H1 (cell line): ENCODE data around the gene PXK. TPM values are rescaled to one million over a fixed set of nuclear protein-coding genes. Genes with fewer than 3 reads are reported as not detected.

ENCODE experiments used
- CTCF ChIA-PET: fragments of 300-600 bp; sonication (Branson Sonifier 250); formaldehyde crosslinking; loops from one replicate; lab custom pipeline; 2021; ENCODE audit not compliant: partially characterized antibody; lab: Charles Lee
- POLR2A ChIA-PET: fragments of 300-600 bp; sonication (Branson Sonifier 250); formaldehyde crosslinking; loops from one replicate; lab custom pipeline; 2021; ENCODE audit warnings: inconsistent platforms; ENCODE audit not compliant: partially characterized antibody; lab: Charles Lee
- DNase-seq, 2 experiments: peaks; one replicate each; pipeline versions ENCODE4 v3.0.0 to v3.0.0-alpha.2; 2010 to 2022; ENCODE audit warnings: low spot score in 2 of 2, low read depth in 1 of 2, mixed read lengths in 1 of 2
- FAIRE-seq: peaks from 2 replicates; lab custom pipeline; 2011; peaks lifted over from hg19 to GRCh38; lab: Jason Lieb, UNC
- H2AFZ ChIP-seq: 2 replicates; pipeline ENCODE4 v1.8.1; 2012; ENCODE audit warnings: low read length, inconsistent platforms
- H2AK5ac ChIP-seq: 2 replicates; pipeline ENCODE4 v1.6.1; 2013; ENCODE audit warnings: low read depth, low read length
- H2BK120ac ChIP-seq: replicated peaks from 2 replicates; pipeline ENCODE3; 2013; ENCODE audit warnings: low read depth, low read length, inconsistent platforms
- H2BK12ac ChIP-seq: 2 replicates; pipeline ENCODE4 v1.6.1; 2013; ENCODE audit warnings: low read depth, low read length
- H2BK15ac ChIP-seq: 2 replicates; pipeline ENCODE4 v1.6.1; 2013; ENCODE audit warnings: low read length
- H2BK20ac ChIP-seq: 2 replicates; pipeline ENCODE4 v1.6.1; 2013; ENCODE audit warnings: low read length
- H2BK5ac ChIP-seq: 2 replicates; pipeline ENCODE4 v1.6.1; 2013; ENCODE audit warnings: low read depth, low read length
- H3K14ac ChIP-seq: 2 replicates; pipeline ENCODE4 v1.6.1; 2013; ENCODE audit warnings: inconsistent platforms; ENCODE audit not compliant: insufficient read length
- H3K18ac ChIP-seq: 2 replicates; pipeline ENCODE4 v1.6.1; 2013; ENCODE audit warnings: low read length; ENCODE audit errors: extremely low read depth
- H3K23ac ChIP-seq: 2 replicates; pipeline ENCODE4 v1.6.1; 2013; ENCODE audit warnings: inconsistent platforms; ENCODE audit not compliant: insufficient read length
- H3K23me2 ChIP-seq: 2 replicates; pipeline ENCODE4 v1.6.1; 2013; ENCODE audit warnings: low read depth, low read length
- H3K27ac ChIP-seq: 2 replicates; pipeline ENCODE4 v1.6.1; 2011; ENCODE audit warnings: low read depth, low read length, inconsistent platforms
- H3K27me3 ChIP-seq, 4 experiments: replicated peaks in 1 of 4; 1 replicate in 1 of 4; 2 replicates in 3 of 4; pipeline versions ENCODE4 v1.6.1 to v1.8.1; 2011 to 2013; ENCODE audit warnings: low read length in 3 of 4, mild to moderate bottlenecking in 3 of 4, inconsistent platforms in 2 of 4, mixed read lengths in 2 of 4, moderate library complexity in 1 of 4; ENCODE audit not compliant: control insufficient read depth in 3 of 4, insufficient read depth in 3 of 4; ENCODE audit errors: extremely low read depth in 1 of 4
- H3K36me3 ChIP-seq, 4 experiments: 2 replicates each; pipeline versions ENCODE4 v1.6.1 to v1.8.1; 2011 to 2013; ENCODE audit warnings: mild to moderate bottlenecking in 4 of 4, low read length in 3 of 4, moderate library complexity in 2 of 4, control low read depth in 1 of 4, inconsistent platforms in 1 of 4; ENCODE audit not compliant: insufficient read depth in 4 of 4, control insufficient read depth in 2 of 4
- H3K4ac ChIP-seq: replicated peaks from 2 replicates; pipeline ENCODE3; 2013; ENCODE audit warnings: low read length, low read depth, mixed read lengths, inconsistent platforms; ENCODE audit not compliant: insufficient read length
- H3K4me1 ChIP-seq, 4 experiments: replicated peaks in 1 of 4; 1 replicate in 1 of 4; 2 replicates in 3 of 4; pipeline versions ENCODE4 v1.6.1 to v1.8.1; 2011 to 2013; ENCODE audit warnings: low read length in 3 of 4, inconsistent platforms in 2 of 4, mixed read lengths in 1 of 4; ENCODE audit not compliant: insufficient read depth in 4 of 4, control insufficient read depth in 3 of 4
- H3K4me2 ChIP-seq, 2 experiments: 2 replicates each; pipeline versions ENCODE4 v1.6.1 to v1.8.1; 2011 to 2013; ENCODE audit warnings: low read depth in 2 of 2, low read length in 2 of 2, control low read depth in 1 of 2, inconsistent platforms in 1 of 2, mild to moderate bottlenecking in 1 of 2; ENCODE audit not compliant: insufficient read depth in 1 of 2
- H3K4me3 ChIP-seq, 4 experiments: fragments of 200-600, 300-600 bp in 1 of 4; sonication (generic), shearing (Covaris generic), sonication (Bioruptor Twin) in 1 of 4; 2 replicates each; pipeline versions ENCODE4 v1.5.1 to v1.8.1; 2011 to 2016; ENCODE audit warnings: low read length in 4 of 4, low read depth in 3 of 4, control low read depth in 2 of 4, inconsistent platforms in 2 of 4, mild to moderate bottlenecking in 2 of 4, mixed read lengths in 1 of 4, moderate library complexity in 1 of 4; ENCODE audit not compliant: insufficient read depth in 2 of 4; ENCODE audit errors: extremely low read depth in 1 of 4
- H3K56ac ChIP-seq: replicated peaks from 2 replicates; pipeline ENCODE3; 2013; ENCODE audit warnings: low read depth, mild to moderate bottlenecking, mixed read lengths, low read length, inconsistent platforms; ENCODE audit not compliant: insufficient read length
- H3K79me1 ChIP-seq: 2 replicates; pipeline ENCODE4 v1.6.1; 2013; ENCODE audit warnings: low read depth, low read length, control low read depth
- H3K79me2 ChIP-seq, 2 experiments: 2 replicates each; pipeline versions ENCODE4 v1.6.1 to v1.8.1; 2012 to 2013; ENCODE audit warnings: low read length in 2 of 2, mild to moderate bottlenecking in 2 of 2, inconsistent platforms in 1 of 2; ENCODE audit not compliant: insufficient read depth in 2 of 2, control insufficient read depth in 1 of 2
- H3K9ac ChIP-seq, 4 experiments: replicated peaks in 1 of 4; 1 replicate in 1 of 4; 2 replicates in 3 of 4; pipeline versions ENCODE4 v1.6.1 to v1.8.1; 2011 to 2013; ENCODE audit warnings: low read depth in 3 of 4, low read length in 3 of 4, control low read depth in 2 of 4, mild to moderate bottlenecking in 2 of 4, moderate library complexity in 2 of 4, inconsistent platforms in 1 of 4; ENCODE audit errors: extremely low read depth in 1 of 4
- H3K9me3 ChIP-seq, 2 experiments: 2 replicates each; pipeline versions ENCODE4 v1.6.1 to v1.8.1; 2012 to 2013; ENCODE audit warnings: mild to moderate bottlenecking in 2 of 2, moderate library complexity in 2 of 2, control low read depth in 1 of 2, inconsistent platforms in 1 of 2, low read depth in 1 of 2, low read length in 1 of 2, mixed read lengths in 1 of 2; ENCODE audit not compliant: insufficient read depth in 2 of 2
- H4K20me1 ChIP-seq, 2 experiments: replicated peaks in 1 of 2; 2 replicates each; pipeline versions ENCODE3 to v1.8.1; 2011 to 2013; ENCODE audit warnings: inconsistent platforms in 2 of 2, low read length in 2 of 2, mild to moderate bottlenecking in 1 of 2; ENCODE audit not compliant: insufficient read depth in 2 of 2, control insufficient read depth in 1 of 2
- H4K5ac ChIP-seq: 2 replicates; pipeline ENCODE4 v1.6.1; 2013; ENCODE audit warnings: low read length, low read depth, mixed read lengths, inconsistent platforms; ENCODE audit not compliant: insufficient read length
- H4K8ac ChIP-seq: 2 replicates; pipeline ENCODE4 v1.8.0; 2013; ENCODE audit warnings: mild to moderate bottlenecking, moderate library complexity, low read length, inconsistent platforms; ENCODE audit not compliant: insufficient read depth; ENCODE audit errors: extremely low read depth
- H4K91ac ChIP-seq: replicated peaks from 2 replicates; pipeline ENCODE3; 2013; ENCODE audit warnings: low read length, mixed read lengths, inconsistent platforms; ENCODE audit not compliant: insufficient read length
- CBX5 ChIP-seq: fragments of 300-800, 300-1000 bp; sonication (generic); IDR thresholded peaks from 2 replicates; pipeline ENCODE4 v1.7.1; 2016; ENCODE audit warnings: antibody characterized with exemption, low read length, low read depth
- CEBPB ChIP-seq: IDR thresholded peaks from 2 replicates; pipeline ENCODE4 v1.6.1; 2012; ENCODE audit warnings: low read depth, low read length
- CREB1 ChIP-seq: IDR thresholded peaks from 2 replicates; pipeline ENCODE4 v1.6.1; 2012; ENCODE audit warnings: inconsistent platforms
- HDAC2 ChIP-seq, 2 experiments: fragments of 300-600 bp in 1 of 2; sonication (generic) in 1 of 2; IDR thresholded peaks; 2 replicates each; pipeline ENCODE4 v1.6.1; 2011 to 2012; ENCODE audit warnings: low read depth in 2 of 2, low read length in 2 of 2, mild to moderate bottlenecking in 2 of 2, moderate library complexity in 2 of 2, borderline replicate concordance in 1 of 2, inconsistent platforms in 1 of 2
- KDM4A ChIP-seq: IDR thresholded peaks from one replicate; pipeline ENCODE4 v1.7.1; 2012; ENCODE audit warnings: low read depth, mild to moderate bottlenecking, moderate library complexity, low read length, inconsistent platforms; ENCODE audit not compliant: severe bottlenecking
- RBBP5 ChIP-seq: IDR thresholded peaks from 2 replicates; pipeline ENCODE4 v1.7.1; 2012; ENCODE audit warnings: low read depth, mild to moderate bottlenecking, inconsistent platforms, low read length, moderate library complexity, borderline replicate concordance
- SRF ChIP-seq: IDR thresholded peaks from 2 replicates; pipeline ENCODE4 v1.6.1; 2011; ENCODE audit warnings: mild to moderate bottlenecking, low read depth, low read length, moderate library complexity
- SUZ12 ChIP-seq: fragments of 200-600 bp; sonication (generic); IDR thresholded peaks from 2 replicates; pipeline ENCODE4 v1.6.1; 2012; ENCODE audit warnings: mild to moderate bottlenecking, inconsistent platforms, low read length, moderate library complexity, mixed read lengths
- TAF7 ChIP-seq: optimal IDR thresholded peaks from 2 replicates; pipeline ENCODE3; 2011; ENCODE audit warnings: low read depth, mild to moderate bottlenecking, inconsistent platforms, low read length, moderate library complexity, borderline replicate concordance
- WGBS, 2 experiments: shearing (Covaris generic) in 1 of 2; methylation state at CpG; one replicate each; pipeline versions ENCODE4 v1.1.6 to v1.1.7; 2013 to 2015; ENCODE audit warnings: low lambda C conversion rate in 2 of 2, mixed read lengths in 2 of 2, inconsistent platforms in 1 of 2, low coverage in 1 of 2, missing lambda C conversion rate in 1 of 2; ENCODE audit not compliant: insufficient replicate concordance in 2 of 2, insufficient coverage in 1 of 2, insufficient read length in 1 of 2; ENCODE audit errors: extremely low coverage in 1 of 2, missing lambda C conversion rate in 1 of 2; 5-methylcytosine and 5-hydroxymethylcytosine counted together
- polyA plus RNA-seq, 7 experiments: library from polyadenylated mRNA; depleted of rRNA in 3 of 7; stranded (reverse) in 5 of 7; unstranded in 2 of 7; fragments of >200 nt in 5 of 7; fragments of 200-250 nt in 2 of 7; gene quantifications; 1 replicate in 5 of 7; 2 replicates in 1 of 7; 4 replicates in 1 of 7; pipeline versions ENCODE4 v1.2.1 to v1.2.3, GENCODE V29; 2011 to 2013; ENCODE audit warnings: missing spikeins in 2 of 7, mixed read lengths in 2 of 7
- total RNA-seq: library from RNA; stranded (reverse); fragmentation: NEBNext Ultra II Directional; extraction: Animal tissue kit (Norgen Biotek cat#: 25700); gene quantifications from 2 replicates; pipeline ENCODE4 v1.2.1, GENCODE V29; 2021

The PXK gene
- total and polyA plus RNA-seq, 2 of the 8 experiments (the other 6 are each of a cell fraction or from before 2014, with no cell fraction given) = 3.5 to 7.1 TPM

- no peaks in the 10 kb centered on the region; a peak in 1 of 7 replicates for H3K27me3 ChIP-seq
- H2BK120ac ChIP-seq = no peak overlapping the region
- H3K9me3 ChIP-seq = no peaks in the 10 kb centered on the region
- no peaks in the 10 kb centered on the region for H3K4me1 ChIP-seq
- no peak overlapping the region for H3K56ac ChIP-seq
- no peaks in the 10 kb centered on the region for H3K79me1 ChIP-seq
- no peak for DNase-seq
- H2BK5ac ChIP-seq = no peak overlapping the region
- no peak for TF ChIP-seq HDAC2 (IDR thresholded peaks at IDR 0.05; ENCODE audit: borderline replicate concordance in 1 of 2, low read depth in 2 of 2, low read length in 2 of 2)
- no peak for TF ChIP-seq CBX5
- TF ChIP-seq RBBP5 = no peak
- TF ChIP-seq KDM4A = no peak
- TF ChIP-seq SUZ12 = no peak
- TF ChIP-seq TAF7 = no peak
- no peak for TF ChIP-seq CEBPB
- TF ChIP-seq SRF = no peak
- no peak for TF ChIP-seq CREB1
- POLR2A ChIA-PET = interaction anchor here (1.8 kb wide), 1 partner anchor 10 kb away, joined by 6 read pairs; no protein-coding TSS in a partner anchor
- no peak for FAIRE-seq
- no peaks in the 10 kb centered on the region; the same call in 1 of the 2 replicates for H3K23me2 ChIP-seq
- no peak overlapping the region for H2BK20ac ChIP-seq
- no peak overlapping the region for H3K4ac ChIP-seq
- H2BK15ac ChIP-seq = no peak overlapping the region
- no peaks in the 10 kb centered on the region for H3K79me2 ChIP-seq
- no peak overlapping the region for H3K4me2 ChIP-seq
- no peak overlapping the region for H3K4me3 ChIP-seq
- CTCF ChIA-PET = interaction anchor here (0.6 to 1.6 kb wide), 3 partner anchors 65 to 120 kb away, joined by 3 to 4 read pairs (median 3); no protein-coding TSS in a partner anchor
- H4K91ac ChIP-seq = no peak overlapping the region
- no peak overlapping the region for H2BK12ac ChIP-seq
- no peak overlapping the region for H3K27ac ChIP-seq
- no peak overlapping the region for H4K8ac ChIP-seq
- no peaks in the 10 kb centered on the region for H3K36me3 ChIP-seq
- H2AFZ ChIP-seq = no peak overlapping the region
- H4K20me1 ChIP-seq = no peaks in the 10 kb centered on the region
- H3K9ac ChIP-seq = no peak overlapping the region
- no peak overlapping the region for H2AK5ac ChIP-seq
- no peak overlapping the region for H3K14ac ChIP-seq
- 79% methylated on average over 2 of the region's 2 CpGs; no CpG with 5 or more reads in 1 of the 2 experiments for WGBS, 2 experiments
- H3K18ac ChIP-seq = no peak overlapping the region
- no peak overlapping the region for H3K23ac ChIP-seq
- no peak overlapping the region for H4K5ac ChIP-seq
Measured at GRCh38 chr3:58346368-58346767, 13.7 kb downstream of the PXK start.
